NB4 (cell line): ENCODE data around the gene ZSWIM9.

Experiments used
- POLR2A ChIP-seq: IDR thresholded peaks from 2 replicates; pipeline ENCODE4 v1.6.1; 2011; ENCODE audit warnings: mild to moderate bottlenecking; ENCODE audit not compliant: insufficient read length; ENCODE audit errors: extremely low read depth
- TF ChIP-seq, protein P1 (sequence below): IDR thresholded peaks from one replicate; pipeline ENCODE4 v1.5.1; 2012; ENCODE audit warnings: low read depth, low read length
- TF ChIP-seq, protein P2 (sequence below): IDR thresholded peaks from 2 replicates; pipeline ENCODE4 v1.6.1; 2011; ENCODE audit warnings: low read depth, low read length

DNA sequence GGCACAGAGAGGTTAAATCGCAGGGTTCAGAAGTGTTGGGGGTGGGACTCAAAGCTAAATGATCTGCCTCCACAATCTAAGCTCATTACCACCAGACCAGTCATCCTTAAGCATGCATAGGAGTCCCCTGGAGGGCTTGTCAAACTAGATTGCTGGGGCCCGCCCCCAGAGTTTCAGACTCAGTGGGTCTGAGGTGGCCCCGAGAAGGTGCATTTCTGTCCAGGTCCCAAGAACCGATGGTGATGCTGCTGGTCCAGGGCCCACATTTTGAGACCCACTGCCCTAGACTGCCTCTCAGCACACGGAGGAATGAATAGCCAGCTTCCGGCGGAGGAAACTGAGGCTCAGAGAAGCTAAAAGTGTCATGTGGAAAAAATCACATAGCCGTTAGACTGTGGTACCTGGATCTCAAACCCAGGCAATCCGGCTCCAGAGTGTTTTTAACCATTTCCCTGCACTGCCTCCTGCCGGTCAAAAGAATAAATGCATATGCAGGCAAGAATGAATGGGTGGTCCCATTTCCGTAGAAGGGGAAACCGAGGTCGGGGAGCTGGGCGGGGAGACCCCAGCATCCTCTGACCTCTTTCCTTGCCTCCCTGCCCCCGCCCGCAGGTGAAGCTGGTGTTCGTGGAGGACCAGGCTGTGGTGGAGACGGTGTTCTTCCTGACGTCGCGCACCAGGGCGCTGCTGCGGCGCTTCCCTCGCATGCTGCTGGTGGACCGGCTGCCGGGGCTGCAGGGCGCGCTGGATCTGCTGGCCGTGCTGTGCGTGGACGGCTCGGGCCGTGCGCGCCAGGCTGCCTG is 23.8 kb downstream of the ZSWIM9 start:
- TF ChIP-seq POLR2A: no peak
- TF ChIP-seq, protein P1, sequence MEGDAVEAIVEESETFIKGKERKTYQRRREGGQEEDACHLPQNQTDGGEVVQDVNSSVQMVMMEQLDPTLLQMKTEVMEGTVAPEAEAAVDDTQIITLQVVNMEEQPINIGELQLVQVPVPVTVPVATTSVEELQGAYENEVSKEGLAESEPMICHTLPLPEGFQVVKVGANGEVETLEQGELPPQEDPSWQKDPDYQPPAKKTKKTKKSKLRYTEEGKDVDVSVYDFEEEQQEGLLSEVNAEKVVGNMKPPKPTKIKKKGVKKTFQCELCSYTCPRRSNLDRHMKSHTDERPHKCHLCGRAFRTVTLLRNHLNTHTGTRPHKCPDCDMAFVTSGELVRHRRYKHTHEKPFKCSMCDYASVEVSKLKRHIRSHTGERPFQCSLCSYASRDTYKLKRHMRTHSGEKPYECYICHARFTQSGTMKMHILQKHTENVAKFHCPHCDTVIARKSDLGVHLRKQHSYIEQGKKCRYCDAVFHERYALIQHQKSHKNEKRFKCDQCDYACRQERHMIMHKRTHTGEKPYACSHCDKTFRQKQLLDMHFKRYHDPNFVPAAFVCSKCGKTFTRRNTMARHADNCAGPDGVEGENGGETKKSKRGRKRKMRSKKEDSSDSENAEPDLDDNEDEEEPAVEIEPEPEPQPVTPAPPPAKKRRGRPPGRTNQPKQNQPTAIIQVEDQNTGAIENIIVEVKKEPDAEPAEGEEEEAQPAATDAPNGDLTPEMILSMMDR: peak; percentile 95
- TF ChIP-seq, protein P2, sequence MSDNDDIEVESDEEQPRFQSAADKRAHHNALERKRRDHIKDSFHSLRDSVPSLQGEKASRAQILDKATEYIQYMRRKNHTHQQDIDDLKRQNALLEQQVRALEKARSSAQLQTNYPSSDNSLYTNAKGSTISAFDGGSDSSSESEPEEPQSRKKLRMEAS: no peak
